H1 (cell line): ENCODE measurements around the gene ASCC2.

Experiments
- CREB1 ChIP-seq: IDR thresholded peaks from 2 replicates; pipeline ENCODE4 v1.6.1; 2012; ENCODE audit warnings: inconsistent platforms
- EP300 ChIP-seq, 2 experiments: IDR thresholded peaks; 1 replicate in 1 of 2; 2 replicates in 1 of 2; pipeline ENCODE4 v1.6.1; 2011 to 2012; ENCODE audit warnings: low read depth in 2 of 2, low read length in 2 of 2, mild to moderate bottlenecking in 2 of 2, borderline replicate concordance in 1 of 2, inconsistent platforms in 1 of 2, moderate library complexity in 1 of 2
- GTF2F1 ChIP-seq: IDR thresholded peaks from 2 replicates; pipeline ENCODE4 v1.6.1; 2012; ENCODE audit warnings: low read depth, low read length, improper control_type of control experiment, borderline replicate concordance
- JUN ChIP-seq: IDR thresholded peaks from 2 replicates; pipeline ENCODE4 v1.6.1; 2011; ENCODE audit warnings: low read depth, mild to moderate bottlenecking, improper control_type of control experiment, low read length
- JUND ChIP-seq: IDR thresholded peaks from 2 replicates; pipeline ENCODE4 v1.6.1; 2011; ENCODE audit warnings: mild to moderate bottlenecking, improper control_type of control experiment, low read length
- MAFK ChIP-seq: IDR thresholded peaks from 2 replicates; pipeline ENCODE4 v1.6.1; 2012; ENCODE audit warnings: low read depth, mild to moderate bottlenecking, improper control_type of control experiment, low read length
- POLR2A ChIP-seq, 2 experiments: IDR thresholded peaks; 1 replicate in 1 of 2; 2 replicates in 1 of 2; pipeline ENCODE4 v1.6.1; 2011; ENCODE audit warnings: low read depth in 2 of 2, low read length in 2 of 2, mild to moderate bottlenecking in 2 of 2; ENCODE audit errors: control extremely low read depth in 1 of 2
- SIRT6 ChIP-seq: IDR thresholded peaks from one replicate; pipeline ENCODE4 v1.7.1; 2012; ENCODE audit warnings: low read length, inconsistent platforms
- SUZ12 ChIP-seq: fragments of 200-600 bp; sonication (generic); IDR thresholded peaks from 2 replicates; pipeline ENCODE4 v1.6.1; 2012; ENCODE audit warnings: mild to moderate bottlenecking, inconsistent platforms, low read length, moderate library complexity, mixed read lengths
- TF ChIP-seq, protein P1 (sequence below), 3 experiments: IDR thresholded peaks; 1 replicate in 2 of 3; 2 replicates in 1 of 3; pipeline versions ENCODE4 v1.5.1 to v1.6.1; 2011; ENCODE audit warnings: low read length in 3 of 3, mild to moderate bottlenecking in 3 of 3, inconsistent platforms in 2 of 3, low read depth in 1 of 3, moderate library complexity in 1 of 3; ENCODE audit not compliant: insufficient read depth in 1 of 3; ENCODE audit errors: control extremely low read depth in 1 of 3

- TF ChIP-seq POLR2A (IDR thresholded peaks at IDR 0.05; ENCODE audit: control extremely low read depth in 1 of 2, low read depth in 2 of 2, low read length in 2 of 2) = no peak
- no peak for TF ChIP-seq SIRT6
- no peak for TF ChIP-seq EP300 (IDR thresholded peaks at IDR 0.05; ENCODE audit: borderline replicate concordance in 1 of 2, low read depth in 2 of 2, low read length in 2 of 2)
- TF ChIP-seq, protein P1, sequence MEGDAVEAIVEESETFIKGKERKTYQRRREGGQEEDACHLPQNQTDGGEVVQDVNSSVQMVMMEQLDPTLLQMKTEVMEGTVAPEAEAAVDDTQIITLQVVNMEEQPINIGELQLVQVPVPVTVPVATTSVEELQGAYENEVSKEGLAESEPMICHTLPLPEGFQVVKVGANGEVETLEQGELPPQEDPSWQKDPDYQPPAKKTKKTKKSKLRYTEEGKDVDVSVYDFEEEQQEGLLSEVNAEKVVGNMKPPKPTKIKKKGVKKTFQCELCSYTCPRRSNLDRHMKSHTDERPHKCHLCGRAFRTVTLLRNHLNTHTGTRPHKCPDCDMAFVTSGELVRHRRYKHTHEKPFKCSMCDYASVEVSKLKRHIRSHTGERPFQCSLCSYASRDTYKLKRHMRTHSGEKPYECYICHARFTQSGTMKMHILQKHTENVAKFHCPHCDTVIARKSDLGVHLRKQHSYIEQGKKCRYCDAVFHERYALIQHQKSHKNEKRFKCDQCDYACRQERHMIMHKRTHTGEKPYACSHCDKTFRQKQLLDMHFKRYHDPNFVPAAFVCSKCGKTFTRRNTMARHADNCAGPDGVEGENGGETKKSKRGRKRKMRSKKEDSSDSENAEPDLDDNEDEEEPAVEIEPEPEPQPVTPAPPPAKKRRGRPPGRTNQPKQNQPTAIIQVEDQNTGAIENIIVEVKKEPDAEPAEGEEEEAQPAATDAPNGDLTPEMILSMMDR (IDR thresholded peaks at IDR 0.05; ENCODE audit: control extremely low read depth in 1 of 3, insufficient read depth in 1 of 3, low read depth in 1 of 3, low read length in 3 of 3) = no peak
- no peak for TF ChIP-seq MAFK
- no peak for TF ChIP-seq CREB1
- no peak for TF ChIP-seq JUND
- no peak for TF ChIP-seq GTF2F1
- no peak for TF ChIP-seq JUN
- TF ChIP-seq SUZ12 = no peak
Observed at GRCh38 chr22:29750559-29751538, 87.2 kb downstream of the ASCC2 start.
